HG03175 (cell line): ENCODE results near the gene CYP20A1.

Experiments
- ATAC-seq: cut with Tn5 transposase; IDR thresholded peaks from one replicate; pipeline ENCODE4 v1.9.1; 2021; ENCODE audit warnings: mild to moderate bottlenecking, moderate library complexity; ENCODE audit not compliant: unreplicated experiment

CYP20A1 gene

DNA sequence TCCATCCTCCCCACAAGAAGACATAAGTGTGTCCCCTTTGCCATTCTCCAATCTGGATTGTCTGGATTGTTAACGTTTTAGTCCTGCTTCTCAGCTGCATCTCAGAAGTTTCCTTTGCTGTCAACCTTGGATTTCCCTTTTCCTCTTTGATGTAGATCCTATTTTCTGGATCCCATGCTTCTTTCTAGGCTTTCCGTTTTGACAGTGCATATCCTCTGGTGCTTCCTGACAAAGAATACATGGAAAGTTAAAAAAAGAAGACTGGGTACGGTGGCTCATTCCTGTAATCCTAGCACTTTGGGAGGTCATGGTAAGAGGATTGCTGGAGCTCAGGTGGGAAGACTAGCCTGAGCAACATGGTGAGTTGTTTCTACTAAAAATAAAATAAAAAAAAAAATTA is 116.1 kb downstream of the CYP20A1 start:
- no peak for ATAC-seq
